Body of pancreas (tissue), 4 donors: ENCODE data around the gene POLDIP3.
"Not testable (repeated sequence)": the region's sequence is repeated elsewhere in the genome, so short reads cannot be mapped to it uniquely, and the experiment has no call there.

Source experiments
- POLR2A ChIP-seq, 3 donors: fragments of 450-650 bp; IDR thresholded peaks; one replicate each; pipeline ENCODE4 v1.6.1; 2016; ENCODE audit warnings: antibody characterized with exemption in 3 of 3, mild to moderate bottlenecking in 2 of 3
- TF ChIP-seq, protein P1 (sequence below), 7 experiments: fragments of 450-650 bp in 4 of 7; fragments of 200-600 bp in 3 of 7; sonication (generic) in 3 of 7; IDR thresholded peaks; one replicate each; pipeline ENCODE4 v1.5.1; 2016 to 2019; ENCODE audit warnings: antibody characterized with exemption in 7 of 7

GRCh38 chr22:42607641-42608040 is 7.0 kb downstream of the POLDIP3 start:
- TF ChIP-seq, protein P1, sequence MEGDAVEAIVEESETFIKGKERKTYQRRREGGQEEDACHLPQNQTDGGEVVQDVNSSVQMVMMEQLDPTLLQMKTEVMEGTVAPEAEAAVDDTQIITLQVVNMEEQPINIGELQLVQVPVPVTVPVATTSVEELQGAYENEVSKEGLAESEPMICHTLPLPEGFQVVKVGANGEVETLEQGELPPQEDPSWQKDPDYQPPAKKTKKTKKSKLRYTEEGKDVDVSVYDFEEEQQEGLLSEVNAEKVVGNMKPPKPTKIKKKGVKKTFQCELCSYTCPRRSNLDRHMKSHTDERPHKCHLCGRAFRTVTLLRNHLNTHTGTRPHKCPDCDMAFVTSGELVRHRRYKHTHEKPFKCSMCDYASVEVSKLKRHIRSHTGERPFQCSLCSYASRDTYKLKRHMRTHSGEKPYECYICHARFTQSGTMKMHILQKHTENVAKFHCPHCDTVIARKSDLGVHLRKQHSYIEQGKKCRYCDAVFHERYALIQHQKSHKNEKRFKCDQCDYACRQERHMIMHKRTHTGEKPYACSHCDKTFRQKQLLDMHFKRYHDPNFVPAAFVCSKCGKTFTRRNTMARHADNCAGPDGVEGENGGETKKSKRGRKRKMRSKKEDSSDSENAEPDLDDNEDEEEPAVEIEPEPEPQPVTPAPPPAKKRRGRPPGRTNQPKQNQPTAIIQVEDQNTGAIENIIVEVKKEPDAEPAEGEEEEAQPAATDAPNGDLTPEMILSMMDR (IDR thresholded peaks at IDR 0.05), result not testable (repeated sequence)
- not testable (repeated sequence) for TF ChIP-seq POLR2A (IDR thresholded peaks at IDR 0.05)
